Stimulated activated CD4-positive, alpha-beta T cell treated with anti-CD3 and anti-CD28 coated beads, Interleukin-4, amount 100 ng/mL, for 48 hours (primary cell): ENCODE data around the gene GCK.
"Not testable (repeated sequence)": the region's sequence is repeated elsewhere in the genome, so short reads cannot be mapped to it uniquely, and the experiment has no call there.

ENCODE experiments used
- DNase-seq, 2 donors: peaks; one replicate each; pipeline ENCODE4 v3.0.0-alpha.2; 2020; ENCODE audit warnings: low read depth in 2 of 2

Gene GCK

GRCh38 chr7:44180631-44181030 is 8.6 kb downstream of the GCK start:
- no peak for DNase-seq

DNA sequence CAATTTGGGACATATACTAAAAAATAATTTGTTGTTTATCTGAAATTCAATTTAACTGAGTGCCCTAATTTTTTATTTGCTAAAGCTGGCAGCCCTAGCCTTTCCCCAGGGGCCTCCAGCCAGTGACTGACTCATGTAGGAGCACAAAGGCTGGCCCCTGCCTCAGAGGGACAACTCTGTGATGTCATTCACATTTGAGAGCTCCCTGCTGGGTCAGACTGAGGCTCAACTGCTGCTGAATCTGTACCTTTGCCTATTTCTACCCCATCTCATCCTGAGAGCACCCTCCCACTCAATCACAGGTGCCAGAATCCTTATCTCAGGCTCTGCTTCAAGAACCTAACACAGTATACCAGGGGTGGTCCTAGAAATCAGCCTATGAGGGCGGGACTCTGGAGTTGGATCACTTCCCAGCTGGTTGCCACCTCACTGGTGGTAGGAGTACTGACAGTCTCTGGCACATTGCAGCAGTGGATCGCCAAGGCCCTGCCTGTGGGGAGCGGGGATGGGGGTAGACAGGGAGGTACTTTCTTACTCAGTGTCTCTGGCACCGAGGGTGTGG is 11.6 kb downstream of the GCK start:
- no peak for DNase-seq

- DNase-seq = no peak
Measured at GRCh38 chr7:44176486-44176885, 12.8 kb downstream of the GCK start.

- no peak for DNase-seq
Measured at GRCh38 chr7:44175730-44176129, 13.5 kb downstream of the GCK start.

DNA sequence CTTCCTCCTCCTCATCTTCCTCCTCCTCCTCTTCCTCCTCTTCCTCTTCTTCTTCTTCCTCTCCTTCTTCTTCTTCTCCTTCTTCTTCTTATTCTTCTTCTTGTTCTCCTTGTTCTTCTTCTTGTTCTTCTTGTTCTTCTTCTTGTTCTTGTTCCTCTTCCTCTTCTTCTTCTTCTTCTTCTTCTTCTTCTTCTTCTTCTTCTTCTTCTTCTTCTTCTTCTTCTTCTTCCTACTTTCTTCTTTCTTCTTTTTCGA is 14.6 kb downstream of the GCK start:
- not testable (repeated sequence) for DNase-seq

- DNase-seq = no peak
Measured at GRCh38 chr7:44173911-44174693, 15.1 kb downstream of the GCK start.

DNA sequence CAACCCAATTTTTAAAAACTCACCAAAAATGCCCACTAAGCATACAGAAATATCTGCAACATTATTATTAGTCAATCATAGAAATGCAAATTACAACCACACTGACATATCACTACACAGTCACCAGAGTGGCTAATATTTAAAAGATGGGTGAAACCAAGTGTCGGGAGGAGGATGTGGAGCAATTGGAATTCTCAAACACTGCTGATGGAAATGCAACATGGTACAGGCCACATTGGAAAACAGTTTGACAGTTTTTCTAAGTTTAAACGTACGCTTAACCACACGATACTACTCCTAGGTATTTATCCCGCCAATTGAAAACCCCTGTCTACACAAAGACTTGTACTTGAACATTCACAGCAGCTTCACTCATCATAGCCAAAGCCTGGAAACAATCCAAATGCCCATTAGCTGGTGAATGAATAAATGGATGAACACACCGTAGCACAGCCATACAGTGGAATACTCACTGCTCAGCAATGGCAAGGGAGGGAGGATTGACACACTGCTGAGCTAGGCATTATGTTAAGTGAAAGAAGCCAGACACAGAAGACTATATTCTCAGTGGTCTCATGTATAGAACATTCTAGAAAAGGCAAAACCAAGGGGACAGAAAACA is 16.3 kb downstream of the GCK start:
- DNase-seq = no peak

- no peak for DNase-seq
Measured at GRCh38 chr7:44172352-44172751, 16.9 kb downstream of the GCK start.

GRCh38 chr7:44171901-44172300 is 17.3 kb downstream of the GCK start:
- not testable (repeated sequence) for DNase-seq

GRCh38 chr7:44167920-44168319 is 21.3 kb downstream of the GCK start:
- no peak for DNase-seq

DNA sequence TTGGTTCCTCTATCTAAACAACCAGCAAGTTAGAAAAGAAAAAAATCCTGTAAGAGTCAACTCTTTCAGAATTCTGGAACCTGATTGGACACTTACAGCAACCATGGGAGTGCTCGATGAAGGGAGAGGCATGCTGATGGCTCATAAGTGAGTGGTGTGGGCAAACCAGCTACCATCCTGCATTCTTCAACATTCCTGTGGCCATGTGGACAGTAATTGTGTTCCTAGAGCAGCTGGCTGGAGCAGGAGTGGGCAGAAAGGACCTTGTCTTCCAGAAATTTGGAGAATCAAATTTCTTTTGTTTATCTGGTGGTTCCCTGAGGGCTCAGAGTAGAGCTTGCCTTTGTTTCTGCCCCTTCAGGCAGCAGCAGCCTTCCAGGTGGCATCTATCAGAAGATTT is 25.6 kb downstream of the GCK start:
- no peak for DNase-seq

DNA sequence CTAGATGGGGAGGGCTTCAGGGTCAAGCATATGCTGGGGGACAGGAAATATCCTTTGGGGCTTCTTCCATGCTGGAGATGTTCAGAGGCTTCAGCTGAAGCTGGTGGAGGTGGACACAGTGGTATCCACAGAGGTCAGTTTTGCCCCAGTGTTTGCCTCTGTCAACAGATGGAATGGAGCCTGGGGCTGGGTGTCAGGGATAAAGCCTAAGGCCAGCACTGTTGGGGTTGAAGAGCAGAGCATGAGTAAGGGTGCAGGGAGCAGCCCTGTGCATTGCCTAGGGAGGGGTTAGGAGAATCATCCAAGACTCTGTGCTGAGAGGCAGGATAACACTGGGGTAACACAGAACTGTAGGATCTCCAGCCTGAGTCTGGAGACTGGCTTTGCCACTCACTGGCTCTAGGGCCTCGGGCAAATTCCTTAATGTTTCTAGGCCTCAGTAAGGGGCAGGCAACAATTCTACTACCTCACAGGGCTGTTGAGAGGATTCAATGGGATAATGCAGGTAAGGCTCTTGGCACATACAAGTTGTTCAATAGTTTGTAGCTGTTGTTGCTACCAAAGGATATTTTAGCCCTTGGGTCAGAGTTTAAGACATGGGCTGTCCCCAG is 26.3 kb downstream of the GCK start:
- DNase-seq = no peak

GRCh38 chr7:44162179-44162578 is 27.1 kb downstream of the GCK start:
- DNase-seq = no peak

DNA sequence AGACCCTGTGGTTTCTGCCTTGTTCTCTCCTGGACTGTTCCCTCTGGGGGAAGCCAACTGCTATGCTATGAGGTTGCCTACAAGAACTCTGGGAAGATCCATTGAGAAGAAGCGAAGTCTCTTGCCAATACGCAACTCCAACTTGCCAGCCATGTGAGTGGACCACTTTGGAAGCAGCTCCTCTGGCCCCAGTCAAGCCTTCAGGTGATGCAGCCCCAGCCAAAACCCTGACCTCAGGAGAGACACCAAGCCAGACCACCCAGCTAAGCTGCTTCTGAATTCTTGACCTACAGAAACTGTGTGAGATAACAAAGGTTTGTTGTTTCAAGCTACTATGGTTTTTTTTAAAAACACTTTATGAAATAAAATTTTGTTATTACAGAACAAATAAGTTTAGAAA is 27.9 kb downstream of the GCK start:
- DNase-seq = no peak

DNA sequence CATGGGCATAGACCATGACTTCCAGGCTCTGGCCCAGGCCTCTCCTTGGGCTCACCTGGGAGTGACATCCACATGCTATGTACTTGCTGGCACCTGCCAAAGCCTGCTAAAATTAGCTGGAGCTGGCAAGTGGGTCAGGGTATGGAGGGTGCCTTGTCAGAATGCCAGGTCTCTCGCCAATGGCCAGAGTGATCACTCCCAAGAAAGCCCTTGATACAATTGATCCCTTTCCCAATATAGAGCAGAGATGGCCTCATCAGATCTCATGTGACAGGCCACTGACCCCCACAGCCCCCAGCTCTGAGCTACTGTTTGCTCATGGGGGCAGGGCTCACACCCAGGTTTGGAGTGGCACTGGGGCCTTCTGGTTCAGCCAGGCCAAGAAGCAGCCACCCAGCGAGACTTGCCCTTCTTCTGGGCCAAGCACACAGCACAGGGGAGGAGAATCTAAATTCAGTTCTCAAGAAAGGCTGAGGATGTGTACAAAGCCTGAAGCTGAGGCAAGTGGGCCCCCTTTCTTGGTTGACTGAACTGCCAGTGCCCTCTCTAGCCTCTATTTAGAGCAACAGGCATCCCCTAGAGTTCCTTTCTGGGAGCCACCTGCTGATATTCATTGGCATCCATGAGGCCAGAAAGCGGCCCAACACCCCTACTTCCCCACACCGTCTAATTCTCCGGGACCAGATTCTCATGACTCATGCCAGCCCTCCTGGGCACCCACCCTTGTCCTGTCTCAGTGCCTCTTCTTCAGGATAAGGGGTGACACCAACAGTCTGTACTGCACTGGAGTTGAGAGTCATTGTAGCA is 29.2 kb downstream of the GCK start:
- no peak for DNase-seq

- DNase-seq = no peak
Measured at GRCh38 chr7:44158873-44159631, 30.2 kb downstream of the GCK start.

- no peak for DNase-seq
Measured at GRCh38 chr7:44158096-44158872, 31.0 kb downstream of the GCK start.

DNA sequence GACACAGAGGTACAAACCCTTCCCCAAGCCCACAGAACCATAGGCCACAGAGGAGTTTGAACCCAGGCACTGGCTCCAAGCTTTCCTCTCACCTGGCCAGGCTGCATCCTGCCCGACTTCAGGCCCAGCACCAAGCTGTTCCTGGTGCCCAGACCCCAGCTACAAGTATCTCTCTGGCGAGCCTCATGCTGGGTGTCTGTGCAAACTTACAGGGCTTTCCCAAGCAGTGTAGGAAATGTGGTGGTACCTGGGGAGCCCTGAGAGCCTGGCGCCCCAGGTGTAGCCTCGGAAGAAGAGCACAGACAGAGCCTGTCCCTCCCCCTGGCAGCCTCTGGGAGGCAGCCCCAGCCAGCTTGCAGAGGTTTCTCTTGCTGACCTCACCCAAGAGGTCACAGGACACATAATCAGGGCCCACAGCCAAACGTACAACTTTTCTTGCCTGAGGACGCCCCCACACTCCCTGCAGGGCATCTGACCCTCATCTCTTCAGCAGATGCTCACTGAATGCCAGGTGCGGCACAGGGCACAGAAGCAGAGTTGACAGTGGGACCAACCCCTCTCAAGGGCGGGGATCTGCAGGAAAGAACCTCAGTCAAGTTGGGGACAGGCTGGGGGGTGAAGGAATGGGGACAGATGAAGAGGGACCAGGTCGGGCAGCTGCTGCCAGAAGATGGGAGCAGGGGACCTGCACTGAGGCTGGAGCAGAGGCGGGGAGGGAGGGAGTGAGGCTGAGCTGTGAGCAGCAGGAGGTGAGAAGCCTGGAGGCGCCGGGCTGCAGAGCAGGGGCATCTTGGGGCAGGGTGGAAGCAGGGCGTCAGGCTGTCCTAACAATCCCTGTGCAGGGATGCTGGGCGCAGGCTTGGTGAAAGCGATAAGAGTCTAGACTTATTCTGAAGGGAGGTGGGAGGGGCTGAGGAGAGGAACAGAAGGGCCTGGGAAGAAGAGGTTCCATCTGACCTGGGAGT is 31.8 kb downstream of the GCK start:
- no peak for DNase-seq

DNA sequence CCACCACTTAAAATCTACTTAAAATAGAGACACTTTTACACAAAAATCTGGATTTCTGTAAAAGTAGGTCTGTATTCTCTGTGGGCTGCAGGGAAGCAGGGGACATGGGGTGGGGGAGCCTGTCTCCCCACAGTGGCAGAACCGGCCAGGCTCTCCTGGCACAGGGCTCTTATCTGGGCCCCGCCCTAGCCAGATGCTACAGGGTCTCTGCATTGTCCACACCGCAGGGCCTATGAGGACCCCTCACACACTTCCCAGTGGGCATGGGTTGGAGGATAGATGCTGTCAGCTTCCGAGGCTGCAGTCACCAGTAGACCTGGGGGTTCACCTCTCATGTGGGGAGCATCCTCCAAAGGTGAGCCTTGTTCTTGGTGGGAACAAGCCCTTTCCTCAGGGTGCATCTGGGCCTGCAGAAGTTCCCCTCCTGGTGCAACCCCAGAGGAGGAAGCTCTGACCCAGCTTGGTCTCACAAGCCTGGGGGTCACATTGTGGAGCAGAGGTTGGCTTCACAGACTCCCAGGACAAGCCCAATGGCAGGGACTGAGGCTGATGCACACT is 32.7 kb downstream of the GCK start:
- no peak for DNase-seq
